Spleen (tissue), 11 donors: ENCODE results near the gene TPK1. TPM values are rescaled to one million over a fixed set of nuclear protein-coding genes. Genes with fewer than 3 reads are reported as not detected.
"Not testable (repeated sequence)": the region's sequence is repeated elsewhere in the genome, so short reads cannot be mapped to it uniquely, and the experiment has no call there.

Experiments
- DNase-seq: peaks from one replicate; pipeline ENCODE4 v3.0.0-alpha.2; 2020
- H3K27ac ChIP-seq, 8 donors: fragments of 200-600 bp; sonication (generic) in 7 of 8; 1 replicate in 4 of 8; 2 replicates in 4 of 8; pipeline versions ENCODE4 v1.5.0 to v1.8.0; 2016 to 2021; ENCODE audit warnings: inconsistent platforms in 4 of 8, mild to moderate bottlenecking in 4 of 8, moderate library complexity in 1 of 8
- H3K27me3 ChIP-seq, 7 donors: fragments of 200-600 bp; sonication (generic) in 6 of 7; replicated peaks in 1 of 7; 1 replicate in 4 of 7; 2 replicates in 3 of 7; pipeline versions ENCODE4 v1.5.0 to v1.8.0; 2016 to 2021; ENCODE audit warnings: inconsistent platforms in 3 of 7, mild to moderate bottlenecking in 1 of 7
- H3K36me3 ChIP-seq, 6 donors: fragments of 200-600 bp; sonication (generic) in 5 of 6; 1 replicate in 4 of 6; 2 replicates in 2 of 6; pipeline versions ENCODE4 v1.5.0 to v1.8.0; 2016 to 2021; ENCODE audit warnings: inconsistent platforms in 2 of 6
- H3K4me1 ChIP-seq, 6 donors: fragments of 200-600 bp; sonication (generic) in 5 of 6; 1 replicate in 3 of 6; 2 replicates in 3 of 6; pipeline versions ENCODE4 v1.5.0 to v1.8.0; 2016 to 2021; ENCODE audit warnings: inconsistent platforms in 3 of 6
- H3K4me3 ChIP-seq, 8 donors: fragments of 200-600 bp; sonication (generic) in 7 of 8; 1 replicate in 4 of 8; 2 replicates in 4 of 8; pipeline versions ENCODE4 v1.5.0 to v1.8.0; 2016 to 2021; ENCODE audit warnings: inconsistent platforms in 4 of 8, mild to moderate bottlenecking in 4 of 8, moderate library complexity in 2 of 8
- H3K9me3 ChIP-seq, 8 donors: fragments of 200-600 bp; sonication (generic) in 7 of 8; 1 replicate in 4 of 8; 2 replicates in 4 of 8; pipeline versions ENCODE4 v1.5.0 to v1.8.0; 2016 to 2021; ENCODE audit warnings: inconsistent platforms in 4 of 8
- CTCF ChIP-seq, 11 experiments: fragments of 200-600 bp in 7 of 11; fragments of 450-650 bp in 4 of 11; sonication (generic) in 4 of 11; IDR thresholded peaks in 8 of 11; conservative IDR thresholded peaks in 3 of 11; 1 replicate in 7 of 11; 2 replicates in 4 of 11; pipeline versions ENCODE4 v1.4.0 to v1.8.0; 2016 to 2021; ENCODE audit warnings: antibody characterized with exemption in 11 of 11, inconsistent platforms in 4 of 11, mild to moderate bottlenecking in 1 of 11
- POLR2A ChIP-seq, 3 donors: fragments of 450-650 bp; IDR thresholded peaks; one replicate each; pipeline ENCODE4 v1.5.1; 2017; ENCODE audit warnings: antibody characterized with exemption in 3 of 3, mild to moderate bottlenecking in 1 of 3
- POLR2AphosphoS5 ChIP-seq, 3 donors: sonication (generic); formaldehyde crosslinking; IDR thresholded peaks; one replicate each; pipeline ENCODE4 v1.5.1; 2017; ENCODE audit warnings: antibody characterized with exemption in 3 of 3
- WGBS, 5 donors: extraction: QIAGEN DNeasy Blood & Tissue Kit in 3 of 5; methylation state at CpG; one replicate each; pipeline versions ENCODE4 v1.1.5 to v1.1.7; 2013 to 2018; 5-methylcytosine and 5-hydroxymethylcytosine counted together
- intact Hi-C: fragments of 100-400 bp; cut with DNase I; formaldehyde crosslinking; loops from one replicate; pipeline ENCODE4 v1.15.0; 2023; ENCODE audit warnings: low total_unique reads
- polyA plus RNA-seq, 3 donors: library from polyadenylated mRNA; stranded (reverse); fragments of 200-250 nt; gene quantifications; one replicate each; pipeline ENCODE4 v1.2.1, GENCODE V29; 2013
- total RNA-seq, 7 donors: library from RNA; depleted of rRNA in 3 of 7; stranded (reverse); fragments of >200 nt in 3 of 7; fragmentation: NEBNext Ultra II Directional in 4 of 7; extraction: Animal tissue kit (Norgen Biotek cat#: 25700) in 4 of 7; gene quantifications; one replicate each; pipeline versions ENCODE4 v1.1.0 to v1.2.1, GENCODE V29; 2016 to 2021
- donor health status: healthy with polysubstance abuse.
- donor health status: DM: no; HTN: no; CAD: no; lungs with moderate emphysema.
- donor health status: DM: no; HTN: no; CAD: no.
- donor health status: Bipolar disorder and iron deficiency.
- donor health status: healthy.
- donor health status: DM: no; HTN: no; CAD: no.
- donor health status: DM: yes; HTN: yes; CAD: no.

TPK1 gene
- total and polyA plus RNA-seq, 10 donors: 8.9 to 30.2 (median 17.8) TPM

DNA sequence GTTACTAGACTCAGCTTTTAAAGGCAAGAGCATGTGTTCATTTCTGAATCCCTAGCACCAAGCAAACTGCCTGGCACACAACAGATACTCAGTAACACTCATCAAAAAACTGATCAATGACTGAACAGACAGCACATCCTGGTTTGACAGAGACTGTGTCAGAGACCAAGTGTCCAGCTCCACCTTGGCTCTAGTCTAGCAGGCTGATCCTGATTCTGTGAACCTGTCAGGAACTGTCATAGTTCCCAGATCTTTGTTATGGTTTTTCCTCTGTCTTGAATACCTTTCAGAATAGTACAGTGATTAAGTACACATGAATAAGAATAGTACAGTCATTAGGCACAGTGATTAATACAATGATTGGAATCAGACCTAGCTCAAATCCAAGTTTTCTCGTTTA, 53.0 kb downstream of the TPK1 start:
- Histone ChIP-seq H3K27ac (no peak overlapping the region), H3K9me3 (no peaks in the 10 kb centered on the region), H3K4me1 (peaks cover 0 to 4% (median 0%) of the 10 kb centered on the region in 6 donors), H3K27me3 (no peaks in the 10 kb centered on the region), H3K4me3 (no peak overlapping the region), H3K36me3 (no peaks in the 10 kb centered on the region)
- 0 to 88% (median 54%) methylated on average over 1 of the region's 1 CpG for WGBS, 5 donors
- TF ChIP-seq POLR2A (IDR thresholded peaks at IDR 0.05): no peak
- no peak for TF ChIP-seq POLR2AphosphoS5 (IDR thresholded peaks at IDR 0.05)
- no peak for TF ChIP-seq CTCF (IDR thresholded peaks at IDR 0.05 in 8 of 11, conservative IDR thresholded peaks at IDR 0.05 in 3 of 11)
- intact Hi-C loops: no loop called here
- DNase-seq: no peak

- DNase-seq: no peak
- Histone ChIP-seq H3K27ac (no peak overlapping the region), H3K4me1 (peaks cover 0 to 8% (median 0%) of the 10 kb centered on the region in 6 donors), H3K4me3 (no peak overlapping the region), H3K9me3 (no peaks in the 10 kb centered on the region), H3K27me3 (no peaks in the 10 kb centered on the region), H3K36me3 (no peaks in the 10 kb centered on the region)
- no peak for TF ChIP-seq CTCF (IDR thresholded peaks at IDR 0.05 in 8 of 11, conservative IDR thresholded peaks at IDR 0.05 in 3 of 11)
- WGBS, 5 donors: 87 to 97% (median 91%) methylated on average over 4 of the region's 4 CpGs
- intact Hi-C loops: no loop called here
Observed at GRCh38 chr7:144780071-144780608, 55.7 kb downstream of the TPK1 start.

DNA sequence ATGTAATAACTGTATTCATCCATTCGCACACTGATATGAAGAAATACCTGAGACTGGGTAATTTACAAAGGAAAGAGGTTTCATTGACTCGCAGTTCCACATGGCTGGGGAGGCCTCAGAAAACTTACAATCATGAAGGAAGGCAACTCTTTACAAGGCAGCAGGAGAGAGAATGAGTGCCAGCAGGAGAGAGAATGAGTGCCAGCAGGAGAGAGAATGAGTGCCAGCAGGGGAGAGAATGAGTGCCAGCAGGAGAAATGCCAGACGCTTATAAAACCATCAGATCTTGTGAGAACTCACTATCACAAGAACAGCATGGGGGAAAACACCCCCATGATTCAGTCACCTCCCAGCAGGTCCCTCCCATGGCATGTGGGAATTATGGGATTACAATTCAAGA, 58.0 kb downstream of the TPK1 start:
- H3K9me3 ChIP-seq, H3K27me3 ChIP-seq, intact Hi-C loops, H3K27ac ChIP-seq, DNase-seq, H3K4me3 ChIP-seq, H3K36me3 ChIP-seq: not testable (repeated sequence)
- WGBS, 5 donors: 93 to 98% (median 96%) methylated on average over 3 of the region's 3 CpGs
- H3K4me1 ChIP-seq: peaks cover 0 to 13% (median 0%) of the 10 kb centered on the region in 6 donors

GRCh38 chr7:144777005-144777839, 58.6 kb downstream of the TPK1 start:
- intact Hi-C loops: no loop called here
- TF ChIP-seq POLR2AphosphoS5 (IDR thresholded peaks at IDR 0.05) (no peak), POLR2A (IDR thresholded peaks at IDR 0.05) (no peak), CTCF (IDR thresholded peaks at IDR 0.05 in 8 of 11, conservative IDR thresholded peaks at IDR 0.05 in 3 of 11) (no peak)
- Histone ChIP-seq H3K27me3 (no peaks in the 10 kb centered on the region), H3K4me3 (no peak overlapping the region), H3K9me3 (no peaks in the 10 kb centered on the region), H3K4me1 (peaks cover 0 to 15% (median 0%) of the 10 kb centered on the region in 6 donors), H3K27ac (no peak overlapping the region), H3K36me3 (no peaks in the 10 kb centered on the region)
- 73 to 93% (median 84%) methylated on average over 3 of the region's 3 CpGs for WGBS, 5 donors
- no peak for DNase-seq
